ENCODE results near the gene AACS. TPM values are rescaled to one million over a fixed set of nuclear protein-coding genes. Genes with fewer than 3 reads are reported as not detected.

AACS gene
- polyA plus RNA-seq, 1 experiment = 27.5 TPM

Small RNA genes lying within 50 kb of the gene (small RNA-seq; reads per million reads assigned to genes)
- gene AC122688.1 (ENCODE audit: insufficient read length, low read depth, low replicate concordance) = not detected

Other genes with a start within 250 kb of the AACS start
- gene SCARB1, start 201.6 kb upstream of the AACS start, polyA plus RNA-seq (2011; rRNA removed) = 12.6 and 38.4 TPM in 2 replicates
- gene UBC, start 150.8 kb upstream of the AACS start, polyA plus RNA-seq (2011; rRNA removed) = 1,715 and 2,374 TPM in 2 replicates
- 5.9 and 10.6 TPM in 2 replicates for gene DHX37, start 76.3 kb upstream of the AACS start, polyA plus RNA-seq (2011; rRNA removed)
- 1.9 and 2.5 TPM in 2 replicates for gene BRI3BP, start 71.8 kb upstream of the AACS start, polyA plus RNA-seq (2011; rRNA removed)
- gene TMEM132B, start 121.0 kb downstream of the AACS start, polyA plus RNA-seq (2011; rRNA removed) = 2.8 and 3.9 TPM in 2 replicates

Data from BJ (cell line).